GM06990 (cell line): ENCODE data around the gene AADAT.

Experiments
- DNase-seq: peaks from one replicate; pipeline ENCODE4 v3.0.0-alpha.2; 2011; ENCODE audit not compliant: insufficient read length; ENCODE audit errors: extremely low read depth
- H3K27me3 ChIP-seq: replicated peaks from 2 replicates; pipeline ENCODE4 v1.6.0; 2011; ENCODE audit warnings: low read length; ENCODE audit not compliant: control insufficient read depth, insufficient read depth
- H3K36me3 ChIP-seq: 2 replicates; pipeline ENCODE4 v1.5.1; 2011; ENCODE audit warnings: low read length; ENCODE audit not compliant: control insufficient read depth, insufficient read depth
- H3K4me3 ChIP-seq: replicated peaks from 2 replicates; pipeline ENCODE4 v1.5.1; 2011; ENCODE audit warnings: low read depth, mild to moderate bottlenecking, control low read depth, low read length
- TF ChIP-seq, protein P1 (sequence below): IDR thresholded peaks from 2 replicates; pipeline ENCODE4 v1.5.1; 2011; ENCODE audit warnings: low read length, control low read depth, mild to moderate bottlenecking, inconsistent platforms; ENCODE audit not compliant: insufficient read depth, poor library complexity, severe bottlenecking

AADAT gene

GRCh38 chr4:170040031-170040680 lies 49.6 kb downstream of the AADAT start:
- H3K27me3 ChIP-seq = no peaks in the 10 kb centered on the region
- no peak overlapping the region for H3K4me3 ChIP-seq
- TF ChIP-seq, protein P1, sequence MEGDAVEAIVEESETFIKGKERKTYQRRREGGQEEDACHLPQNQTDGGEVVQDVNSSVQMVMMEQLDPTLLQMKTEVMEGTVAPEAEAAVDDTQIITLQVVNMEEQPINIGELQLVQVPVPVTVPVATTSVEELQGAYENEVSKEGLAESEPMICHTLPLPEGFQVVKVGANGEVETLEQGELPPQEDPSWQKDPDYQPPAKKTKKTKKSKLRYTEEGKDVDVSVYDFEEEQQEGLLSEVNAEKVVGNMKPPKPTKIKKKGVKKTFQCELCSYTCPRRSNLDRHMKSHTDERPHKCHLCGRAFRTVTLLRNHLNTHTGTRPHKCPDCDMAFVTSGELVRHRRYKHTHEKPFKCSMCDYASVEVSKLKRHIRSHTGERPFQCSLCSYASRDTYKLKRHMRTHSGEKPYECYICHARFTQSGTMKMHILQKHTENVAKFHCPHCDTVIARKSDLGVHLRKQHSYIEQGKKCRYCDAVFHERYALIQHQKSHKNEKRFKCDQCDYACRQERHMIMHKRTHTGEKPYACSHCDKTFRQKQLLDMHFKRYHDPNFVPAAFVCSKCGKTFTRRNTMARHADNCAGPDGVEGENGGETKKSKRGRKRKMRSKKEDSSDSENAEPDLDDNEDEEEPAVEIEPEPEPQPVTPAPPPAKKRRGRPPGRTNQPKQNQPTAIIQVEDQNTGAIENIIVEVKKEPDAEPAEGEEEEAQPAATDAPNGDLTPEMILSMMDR = no peak
- no peaks in the 10 kb centered on the region for H3K36me3 ChIP-seq
- DNase-seq = no peak

- TF ChIP-seq, protein P1 = no peak
- Histone ChIP-seq H3K4me3 (no peak overlapping the region), H3K27me3 (no peaks in the 10 kb centered on the region), H3K36me3 (no peaks in the 10 kb centered on the region)
- no peak for DNase-seq
Observed at GRCh38 chr4:170038769-170039168, 51.0 kb downstream of the AADAT start.

- no peak for DNase-seq
- H3K27me3 ChIP-seq = no peaks in the 10 kb centered on the region
- TF ChIP-seq, protein P1 = no peak
- H3K4me3 ChIP-seq = no peak overlapping the region
- no peaks in the 10 kb centered on the region for H3K36me3 ChIP-seq
Observed at GRCh38 chr4:170038232-170038631, 51.5 kb downstream of the AADAT start.

GRCh38 chr4:170037481-170037880 lies 52.3 kb downstream of the AADAT start:
- no peak overlapping the region for H3K4me3 ChIP-seq
- H3K36me3 ChIP-seq = no peaks in the 10 kb centered on the region
- no peaks in the 10 kb centered on the region for H3K27me3 ChIP-seq
- TF ChIP-seq, protein P1 = no peak
- no peak for DNase-seq

- Histone ChIP-seq H3K36me3 (no peaks in the 10 kb centered on the region), H3K4me3 (no peak overlapping the region), H3K27me3 (no peaks in the 10 kb centered on the region)
- DNase-seq = no peak
- TF ChIP-seq, protein P1 = no peak
Observed at GRCh38 chr4:170035845-170036244, 53.9 kb downstream of the AADAT start.

DNA sequence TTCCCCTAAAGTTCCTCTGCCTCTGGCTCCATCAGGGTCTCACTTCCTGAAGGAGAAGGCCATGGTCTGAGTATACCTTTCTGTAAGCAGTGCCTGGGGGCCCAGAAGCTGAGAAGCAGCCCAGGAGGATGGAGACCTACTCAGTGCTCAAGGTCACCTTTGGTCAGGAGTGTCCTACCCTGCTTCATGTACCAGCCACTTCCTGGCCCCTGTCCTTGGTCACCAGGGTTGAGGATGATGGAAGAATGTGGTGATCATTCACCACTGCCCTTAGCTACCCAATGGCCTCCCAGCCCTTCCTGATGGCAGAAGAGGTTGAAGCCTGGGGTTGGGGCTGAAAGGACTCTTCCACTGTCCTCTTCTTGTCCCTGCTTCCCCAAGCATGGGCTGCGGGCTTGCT lies 54.5 kb downstream of the AADAT start:
- Histone ChIP-seq H3K36me3 (no peaks in the 10 kb centered on the region), H3K27me3 (no peaks in the 10 kb centered on the region), H3K4me3 (no peak overlapping the region)
- DNase-seq = no peak
- TF ChIP-seq, protein P1 = no peak
